ENCODE data around the gene PDZD4.

PDZD4 gene

DNA sequence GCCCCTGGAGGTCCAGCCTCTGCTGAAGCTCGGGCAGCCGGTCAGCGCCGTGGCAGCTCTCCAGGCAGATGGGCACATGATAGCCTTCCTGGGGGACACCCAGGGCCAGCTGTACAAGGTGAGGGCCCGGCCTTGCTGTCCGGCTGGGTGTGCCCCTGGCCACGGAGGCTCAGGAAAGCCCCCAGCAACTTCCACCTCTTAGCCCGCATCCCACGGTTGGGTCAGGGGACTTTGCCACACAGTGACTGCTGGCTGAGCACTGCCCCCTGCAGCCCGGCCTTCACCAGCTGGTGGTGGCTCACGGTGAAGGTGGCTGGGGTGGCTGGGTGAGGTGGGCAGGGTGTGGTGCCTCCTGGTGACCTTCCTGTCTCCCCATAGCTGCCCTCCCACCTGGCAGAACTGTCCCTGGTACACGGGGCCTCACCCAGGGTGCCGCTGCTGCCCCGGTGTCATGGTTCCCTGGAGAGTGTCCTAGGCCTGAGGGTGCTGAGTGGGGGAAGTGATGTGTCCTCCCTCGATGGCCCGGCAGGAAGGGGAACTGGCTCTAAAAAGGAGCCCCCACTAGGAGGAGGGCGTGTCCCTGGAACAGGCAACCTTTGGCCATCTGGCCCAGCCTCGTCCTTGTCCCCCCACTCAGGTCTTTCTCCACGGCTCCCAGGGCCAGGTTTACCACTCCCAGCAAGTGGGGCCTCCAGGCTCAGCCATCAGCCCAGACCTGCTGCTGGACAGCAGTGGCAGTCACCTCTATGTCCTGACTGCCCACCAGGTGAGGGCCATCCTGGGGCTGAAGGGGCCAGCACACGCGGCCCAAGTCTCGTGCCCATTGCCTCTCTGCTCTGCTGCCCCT, 61.8 kb downstream of the PDZD4 start:
- Histone ChIP-seq H4K20me1 (ENCODE audit: insufficient read depth) (no peaks in the 10 kb centered on the region), H3K36me3 (ENCODE audit: insufficient read depth) (no peaks in the 10 kb centered on the region), H3K27ac (no peak overlapping the region), H3K4me1 (ENCODE audit: low read depth, poor library complexity, severe bottlenecking) (no peaks in the 10 kb centered on the region), H3K9ac (no peak overlapping the region), H3K27me3 (ENCODE audit: insufficient read depth, low read depth) (no peaks in the 10 kb centered on the region; the same call in 1 of the 2 replicates), H3K4me2 (no peak overlapping the region), H3K79me2 (ENCODE audit: insufficient read depth, low read depth) (no peaks in the 10 kb centered on the region), H3K4me3 (IDR thresholded peaks at IDR 0.05; ENCODE audit: insufficient read depth, low read depth, low read length) (no peak overlapping the region), H2AFZ (ENCODE audit: low read depth) (no peak overlapping the region)
- TF ChIP-seq, protein P1, sequence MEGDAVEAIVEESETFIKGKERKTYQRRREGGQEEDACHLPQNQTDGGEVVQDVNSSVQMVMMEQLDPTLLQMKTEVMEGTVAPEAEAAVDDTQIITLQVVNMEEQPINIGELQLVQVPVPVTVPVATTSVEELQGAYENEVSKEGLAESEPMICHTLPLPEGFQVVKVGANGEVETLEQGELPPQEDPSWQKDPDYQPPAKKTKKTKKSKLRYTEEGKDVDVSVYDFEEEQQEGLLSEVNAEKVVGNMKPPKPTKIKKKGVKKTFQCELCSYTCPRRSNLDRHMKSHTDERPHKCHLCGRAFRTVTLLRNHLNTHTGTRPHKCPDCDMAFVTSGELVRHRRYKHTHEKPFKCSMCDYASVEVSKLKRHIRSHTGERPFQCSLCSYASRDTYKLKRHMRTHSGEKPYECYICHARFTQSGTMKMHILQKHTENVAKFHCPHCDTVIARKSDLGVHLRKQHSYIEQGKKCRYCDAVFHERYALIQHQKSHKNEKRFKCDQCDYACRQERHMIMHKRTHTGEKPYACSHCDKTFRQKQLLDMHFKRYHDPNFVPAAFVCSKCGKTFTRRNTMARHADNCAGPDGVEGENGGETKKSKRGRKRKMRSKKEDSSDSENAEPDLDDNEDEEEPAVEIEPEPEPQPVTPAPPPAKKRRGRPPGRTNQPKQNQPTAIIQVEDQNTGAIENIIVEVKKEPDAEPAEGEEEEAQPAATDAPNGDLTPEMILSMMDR (conservative IDR thresholded peaks at IDR 0.05; ENCODE audit: low read depth, low read length): no peak

DNA sequence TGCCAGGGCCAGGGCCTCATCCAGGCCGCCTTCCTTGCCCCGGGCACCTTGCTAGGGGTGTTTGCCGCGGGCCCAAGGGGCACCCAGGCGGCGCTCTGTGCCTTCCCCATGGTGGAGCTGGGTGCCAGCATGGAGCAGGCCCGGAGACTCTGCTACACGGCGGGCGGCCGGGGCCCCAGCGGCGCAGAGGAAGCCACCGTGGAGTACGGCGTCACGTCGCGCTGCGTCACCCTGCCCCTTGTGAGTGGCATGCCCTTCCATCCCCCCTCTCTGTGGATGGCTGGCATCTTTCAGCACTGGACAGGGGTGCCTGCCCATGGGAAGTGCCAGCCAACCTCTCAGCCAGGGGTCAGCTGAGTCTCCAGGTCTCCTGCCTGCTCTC, 62.7 kb downstream of the PDZD4 start:
- no peak overlapping the region for H3K4me2 ChIP-seq
- H4K20me1 ChIP-seq (ENCODE audit: insufficient read depth): no peaks in the 10 kb centered on the region
- no peak overlapping the region for H3K9ac ChIP-seq
- H2AFZ ChIP-seq (ENCODE audit: low read depth): no peak overlapping the region
- H3K4me3 ChIP-seq (IDR thresholded peaks at IDR 0.05; ENCODE audit: insufficient read depth, low read depth, low read length): no peak overlapping the region
- no peaks in the 10 kb centered on the region for H3K36me3 ChIP-seq (ENCODE audit: insufficient read depth)
- H3K27me3 ChIP-seq (ENCODE audit: insufficient read depth, low read depth): no peaks in the 10 kb centered on the region; the same call in 1 of the 2 replicates
- H3K27ac ChIP-seq: no peak overlapping the region
- no peaks in the 10 kb centered on the region for H3K79me2 ChIP-seq (ENCODE audit: insufficient read depth, low read depth)
- no peaks in the 10 kb centered on the region for H3K4me1 ChIP-seq (ENCODE audit: low read depth, poor library complexity, severe bottlenecking)
- TF ChIP-seq, protein P1 (conservative IDR thresholded peaks at IDR 0.05; ENCODE audit: low read depth, low read length): no peak

DNA sequence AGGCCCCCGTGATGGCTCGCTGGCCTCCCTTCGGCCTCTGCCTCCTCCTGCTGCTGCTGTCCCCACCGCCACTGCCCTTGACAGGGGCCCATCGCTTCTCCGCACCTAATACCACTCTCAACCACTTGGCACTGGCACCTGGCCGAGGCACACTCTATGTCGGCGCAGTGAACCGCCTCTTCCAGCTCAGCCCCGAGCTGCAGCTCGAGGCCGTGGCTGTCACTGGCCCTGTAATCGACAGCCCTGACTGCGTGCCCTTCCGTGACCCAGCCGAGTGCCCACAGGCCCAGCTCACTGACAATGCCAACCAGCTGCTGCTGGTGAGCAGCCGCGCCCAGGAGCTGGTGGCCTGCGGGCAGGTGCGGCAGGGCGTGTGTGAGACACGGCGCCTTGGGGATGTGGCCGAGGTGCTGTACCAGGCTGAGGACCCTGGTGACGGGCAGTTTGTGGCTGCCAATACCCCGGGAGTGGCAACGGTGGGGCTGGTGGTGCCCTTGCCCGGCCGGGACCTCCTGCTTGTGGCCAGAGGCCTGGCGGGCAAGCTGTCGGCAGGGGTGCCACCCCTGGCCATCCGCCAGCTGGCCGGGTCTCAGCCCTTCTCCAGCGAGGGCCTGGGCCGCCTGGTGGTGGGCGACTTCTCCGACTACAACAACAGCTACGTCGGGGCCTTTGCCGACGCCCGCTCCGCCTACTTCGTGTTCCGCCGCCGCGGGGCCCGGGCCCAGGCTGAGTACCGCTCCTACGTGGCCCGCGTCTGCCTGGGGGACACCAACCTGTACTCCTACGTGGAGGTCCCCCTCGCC, 63.3 kb downstream of the PDZD4 start:
- Histone ChIP-seq H3K4me2 (no peak overlapping the region), H3K4me1 (ENCODE audit: low read depth, poor library complexity, severe bottlenecking) (no peaks in the 10 kb centered on the region), H3K27ac (no peak overlapping the region), H4K20me1 (ENCODE audit: insufficient read depth) (no peaks in the 10 kb centered on the region), H3K4me3 (IDR thresholded peaks at IDR 0.05; ENCODE audit: insufficient read depth, low read depth, low read length) (no peak overlapping the region), H3K79me2 (ENCODE audit: insufficient read depth, low read depth) (no peaks in the 10 kb centered on the region), H3K9ac (no peak overlapping the region), H2AFZ (ENCODE audit: low read depth) (no peak overlapping the region), H3K36me3 (ENCODE audit: insufficient read depth) (no peaks in the 10 kb centered on the region), H3K27me3 (ENCODE audit: insufficient read depth, low read depth) (no peaks in the 10 kb centered on the region; the same call in 1 of the 2 replicates)
- TF ChIP-seq, protein P1 (conservative IDR thresholded peaks at IDR 0.05; ENCODE audit: low read depth, low read length): no peak

DNA sequence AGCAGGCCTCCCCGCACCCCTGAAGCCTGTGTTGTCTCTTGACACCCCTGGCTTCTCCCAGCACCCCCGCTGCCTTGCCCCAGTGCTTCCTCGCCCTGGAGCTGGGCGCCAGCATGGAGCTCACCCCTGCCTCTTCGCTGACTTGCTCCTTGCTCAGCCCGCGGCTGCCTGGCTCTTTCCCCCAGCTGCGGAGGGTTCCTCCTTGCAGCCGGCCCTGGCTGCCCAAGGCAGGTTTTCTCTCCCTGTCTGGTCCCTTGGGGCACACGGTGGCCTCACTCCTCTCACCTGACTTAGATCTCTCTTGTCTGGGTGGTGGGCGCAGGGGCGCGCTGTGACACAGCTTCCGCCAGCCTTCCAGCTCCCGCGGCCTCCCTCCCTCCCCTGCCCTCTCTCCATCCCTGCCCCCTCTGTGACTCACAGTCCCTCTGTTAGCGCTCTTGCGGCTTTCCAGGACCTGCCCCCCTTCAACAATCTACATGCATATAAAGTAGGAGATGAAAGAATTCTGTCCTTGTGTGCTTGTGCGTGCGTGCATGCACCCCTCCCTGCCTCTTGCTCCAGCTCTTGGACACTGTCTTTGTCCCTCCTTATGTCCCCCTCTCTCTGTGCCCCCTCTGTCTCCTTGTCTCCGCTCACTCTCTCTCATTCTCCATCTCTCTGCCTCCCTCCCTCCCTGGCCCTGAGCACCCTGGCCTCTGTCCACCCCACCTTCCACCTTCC, 64.1 kb downstream of the PDZD4 start:
- H3K9ac ChIP-seq: no peak overlapping the region
- H3K4me3 ChIP-seq (IDR thresholded peaks at IDR 0.05; ENCODE audit: insufficient read depth, low read depth, low read length): no peak overlapping the region
- H4K20me1 ChIP-seq (ENCODE audit: insufficient read depth): no peaks in the 10 kb centered on the region
- H3K27me3 ChIP-seq (ENCODE audit: insufficient read depth, low read depth): no peaks in the 10 kb centered on the region; the same call in 1 of the 2 replicates
- no peak overlapping the region for H2AFZ ChIP-seq (ENCODE audit: low read depth)
- H3K36me3 ChIP-seq (ENCODE audit: insufficient read depth): no peaks in the 10 kb centered on the region
- TF ChIP-seq, protein P1 (conservative IDR thresholded peaks at IDR 0.05; ENCODE audit: low read depth, low read length): no peak
- no peaks in the 10 kb centered on the region for H3K79me2 ChIP-seq (ENCODE audit: insufficient read depth, low read depth)
- no peak overlapping the region for H3K4me2 ChIP-seq
- no peak overlapping the region for H3K27ac ChIP-seq
- H3K4me1 ChIP-seq (ENCODE audit: low read depth, poor library complexity, severe bottlenecking): no peaks in the 10 kb centered on the region

All from KMS-11 (cell line).